ENCODE results near the gene TNFAIP8L1.

The TNFAIP8L1 gene

DNA sequence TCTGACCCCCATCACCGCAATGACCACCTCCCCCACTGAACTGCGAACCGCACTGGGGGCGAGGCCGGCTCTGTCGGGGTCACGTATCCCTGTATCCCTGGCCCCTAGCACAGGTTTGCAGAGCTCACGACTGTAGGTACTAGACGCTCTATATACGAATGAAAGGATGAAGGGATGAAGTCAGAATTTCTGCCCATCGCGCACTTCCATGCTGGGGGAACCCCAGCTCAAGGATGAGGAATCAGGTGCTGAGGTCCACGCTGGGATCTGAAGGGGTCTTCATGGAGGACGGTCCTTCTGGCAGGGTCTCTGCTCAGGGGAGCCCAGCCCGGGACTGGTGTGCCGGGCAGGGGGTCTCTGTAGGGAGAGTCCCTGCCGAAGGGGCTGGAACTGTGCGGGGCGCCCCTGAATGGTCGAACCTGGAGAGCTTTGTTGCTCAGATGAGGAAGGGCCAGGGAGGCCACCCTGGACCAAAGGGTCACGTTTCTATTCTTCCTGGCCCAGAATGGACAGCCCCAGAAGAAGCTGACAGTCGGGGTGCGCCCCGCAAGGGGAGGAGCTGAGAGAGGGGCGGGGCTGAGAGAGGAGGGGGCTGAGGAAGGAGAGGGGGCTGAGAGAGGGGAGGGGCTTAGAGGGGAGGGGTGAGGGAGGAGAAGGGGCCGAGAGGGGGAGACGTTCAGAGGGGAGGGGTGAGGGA lies 41.9 kb upstream of the TNFAIP8L1 start:
- no peaks in the 10 kb centered on the region for H3K79me2 ChIP-seq (ENCODE audit: insufficient read depth, low read length)
- no peak overlapping the region for H3K27ac ChIP-seq (ENCODE audit: low read depth, low read length, poor library complexity, severe bottlenecking)
- peaks cover 6% of the 10 kb centered on the region for H3K4me1 ChIP-seq (ENCODE audit: insufficient read depth, low read length, severe bottlenecking)
- no peaks in the 10 kb centered on the region for H3K9me2 ChIP-seq (ENCODE audit: low read depth, low read length)
- H3K27me3 ChIP-seq (ENCODE audit: insufficient read depth, low read length), result peaks cover under 1% of the 10 kb centered on the region; the same call in 1 of the 2 replicates
- H4K20me1 ChIP-seq (ENCODE audit: insufficient read depth, low read length), result no peaks in the 10 kb centered on the region
- no peaks in the 10 kb centered on the region for H3K36me3 ChIP-seq (ENCODE audit: insufficient read depth, low read length)
- H3K4me3 ChIP-seq (ENCODE audit: low read depth, low read length, poor library complexity, severe bottlenecking), result no peak overlapping the region
- TF ChIP-seq, protein P1, sequence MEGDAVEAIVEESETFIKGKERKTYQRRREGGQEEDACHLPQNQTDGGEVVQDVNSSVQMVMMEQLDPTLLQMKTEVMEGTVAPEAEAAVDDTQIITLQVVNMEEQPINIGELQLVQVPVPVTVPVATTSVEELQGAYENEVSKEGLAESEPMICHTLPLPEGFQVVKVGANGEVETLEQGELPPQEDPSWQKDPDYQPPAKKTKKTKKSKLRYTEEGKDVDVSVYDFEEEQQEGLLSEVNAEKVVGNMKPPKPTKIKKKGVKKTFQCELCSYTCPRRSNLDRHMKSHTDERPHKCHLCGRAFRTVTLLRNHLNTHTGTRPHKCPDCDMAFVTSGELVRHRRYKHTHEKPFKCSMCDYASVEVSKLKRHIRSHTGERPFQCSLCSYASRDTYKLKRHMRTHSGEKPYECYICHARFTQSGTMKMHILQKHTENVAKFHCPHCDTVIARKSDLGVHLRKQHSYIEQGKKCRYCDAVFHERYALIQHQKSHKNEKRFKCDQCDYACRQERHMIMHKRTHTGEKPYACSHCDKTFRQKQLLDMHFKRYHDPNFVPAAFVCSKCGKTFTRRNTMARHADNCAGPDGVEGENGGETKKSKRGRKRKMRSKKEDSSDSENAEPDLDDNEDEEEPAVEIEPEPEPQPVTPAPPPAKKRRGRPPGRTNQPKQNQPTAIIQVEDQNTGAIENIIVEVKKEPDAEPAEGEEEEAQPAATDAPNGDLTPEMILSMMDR (IDR thresholded peaks at IDR 0.05; ENCODE audit: low read length), result no peak
- no peak for TF ChIP-seq EZH2 (IDR thresholded peaks at IDR 0.05; ENCODE audit: borderline replicate concordance, low read length)
- H3K9ac ChIP-seq (ENCODE audit: low read length), result no peak overlapping the region
- H3K9me3 ChIP-seq (ENCODE audit: low read length), result no peaks in the 10 kb centered on the region
- H2AFZ ChIP-seq (ENCODE audit: low read length), result no peak overlapping the region
- peak overlapping the region; percentile 34 for H3K4me2 ChIP-seq (ENCODE audit: low read length)
- H3F3A ChIP-seq (ENCODE audit: insufficient read depth, low read length), result no peaks in the 10 kb centered on the region

DNA sequence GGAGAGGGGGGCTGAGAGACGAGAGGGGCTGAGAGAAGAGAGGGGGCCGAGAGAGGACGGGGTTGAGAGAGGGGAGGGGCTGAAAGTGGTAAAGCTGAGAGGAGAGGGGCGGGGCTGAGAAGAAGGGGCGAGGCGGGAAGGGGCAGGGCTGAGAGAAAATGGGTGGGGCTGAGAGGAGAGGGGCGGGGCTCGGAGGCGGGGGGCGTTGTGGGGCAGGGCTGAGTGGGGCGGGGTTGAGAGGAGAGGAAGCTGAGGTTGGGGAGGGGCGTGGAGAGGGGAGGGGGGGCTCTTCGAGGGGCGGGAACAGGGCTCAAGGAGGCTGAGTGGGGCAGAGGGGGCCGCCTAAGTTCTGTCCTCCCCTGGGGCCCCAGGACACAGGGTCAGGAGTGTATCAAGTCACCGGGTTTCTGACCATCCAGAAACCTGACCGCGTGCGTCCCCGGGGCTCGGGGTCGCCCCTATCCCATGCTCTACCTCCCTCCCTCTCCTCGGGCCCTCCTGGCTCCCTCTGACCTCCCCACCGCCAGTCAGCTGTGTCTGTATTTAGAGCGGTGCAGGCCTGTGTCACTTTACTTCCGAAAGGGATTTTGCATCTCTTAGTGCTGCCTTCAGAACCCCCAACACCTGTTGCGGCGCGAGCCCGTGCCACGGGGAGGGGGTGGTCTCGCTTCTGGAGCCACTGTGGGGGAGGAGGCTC lies 41.2 kb upstream of the TNFAIP8L1 start:
- H3K27ac ChIP-seq (ENCODE audit: low read depth, low read length, poor library complexity, severe bottlenecking), result no peak overlapping the region
- TF ChIP-seq EZH2 (IDR thresholded peaks at IDR 0.05; ENCODE audit: borderline replicate concordance, low read length), result no peak
- TF ChIP-seq, protein P1 (IDR thresholded peaks at IDR 0.05; ENCODE audit: low read length), result no peak
- H3K9ac ChIP-seq (ENCODE audit: low read length), result no peak overlapping the region
- H3K9me3 ChIP-seq (ENCODE audit: low read length), result no peaks in the 10 kb centered on the region
- peaks cover 4% of the 10 kb centered on the region; the same call in 1 of the 2 replicates for H3K27me3 ChIP-seq (ENCODE audit: insufficient read depth, low read length)
- H3F3A ChIP-seq (ENCODE audit: insufficient read depth, low read length), result no peaks in the 10 kb centered on the region
- peak overlapping the region; percentile 68 for H3K4me2 ChIP-seq (ENCODE audit: low read length)
- H2AFZ ChIP-seq (ENCODE audit: low read length), result no peak overlapping the region
- peak overlapping the region; percentile 43 for H3K4me3 ChIP-seq (ENCODE audit: low read depth, low read length, poor library complexity, severe bottlenecking)
- no peaks in the 10 kb centered on the region for H4K20me1 ChIP-seq (ENCODE audit: insufficient read depth, low read length)
- H3K9me2 ChIP-seq (ENCODE audit: low read depth, low read length), result no peaks in the 10 kb centered on the region
- H3K79me2 ChIP-seq (ENCODE audit: insufficient read depth, low read length), result no peaks in the 10 kb centered on the region
- no peaks in the 10 kb centered on the region for H3K36me3 ChIP-seq (ENCODE audit: insufficient read depth, low read length)
- H3K4me1 ChIP-seq (ENCODE audit: insufficient read depth, low read length, severe bottlenecking), result peaks cover 6% of the 10 kb centered on the region

DNA sequence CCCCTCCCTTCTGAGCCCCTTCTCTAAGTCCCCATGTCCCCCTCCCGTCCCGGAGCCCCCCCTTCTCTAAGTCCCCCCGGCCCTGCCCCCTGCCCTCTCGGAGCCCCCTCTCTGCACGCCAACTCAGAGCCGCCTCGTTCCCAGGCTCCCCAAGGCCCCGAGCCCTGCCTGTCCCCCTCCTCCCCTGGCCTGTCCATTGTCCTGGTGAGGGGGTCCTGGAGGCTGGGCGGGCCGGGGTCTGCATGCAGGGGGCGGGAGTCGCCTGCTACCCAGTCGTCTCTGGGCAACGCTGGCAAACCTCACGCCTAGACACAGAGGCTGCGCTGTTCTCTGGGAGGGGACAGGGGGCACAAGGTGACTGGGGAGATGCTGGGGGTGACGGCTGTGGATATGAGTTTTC lies 40.6 kb upstream of the TNFAIP8L1 start:
- no peaks in the 10 kb centered on the region for H3F3A ChIP-seq (ENCODE audit: insufficient read depth, low read length)
- peaks cover 4% of the 10 kb centered on the region; the same call in 1 of the 2 replicates for H3K27me3 ChIP-seq (ENCODE audit: insufficient read depth, low read length)
- no peak overlapping the region for H3K4me3 ChIP-seq (ENCODE audit: low read depth, low read length, poor library complexity, severe bottlenecking)
- H3K9ac ChIP-seq (ENCODE audit: low read length), result no peak overlapping the region
- no peak overlapping the region for H2AFZ ChIP-seq (ENCODE audit: low read length)
- no peak overlapping the region for H3K27ac ChIP-seq (ENCODE audit: low read depth, low read length, poor library complexity, severe bottlenecking)
- peaks cover 6% of the 10 kb centered on the region for H3K4me1 ChIP-seq (ENCODE audit: insufficient read depth, low read length, severe bottlenecking)
- TF ChIP-seq, protein P1 (IDR thresholded peaks at IDR 0.05; ENCODE audit: low read length), result no peak
- TF ChIP-seq EZH2 (IDR thresholded peaks at IDR 0.05; ENCODE audit: borderline replicate concordance, low read length), result no peak
- H4K20me1 ChIP-seq (ENCODE audit: insufficient read depth, low read length), result no peaks in the 10 kb centered on the region
- peak overlapping the region; percentile 68; the same call in 1 of the 2 replicates for H3K4me2 ChIP-seq (ENCODE audit: low read length)
- H3K79me2 ChIP-seq (ENCODE audit: insufficient read depth, low read length), result no peaks in the 10 kb centered on the region
- H3K36me3 ChIP-seq (ENCODE audit: insufficient read depth, low read length), result no peaks in the 10 kb centered on the region
- no peaks in the 10 kb centered on the region for H3K9me3 ChIP-seq (ENCODE audit: low read length)
- H3K9me2 ChIP-seq (ENCODE audit: low read depth, low read length), result no peaks in the 10 kb centered on the region

All from OCI-LY1 (cell line).